GM18517 (cell line): Measurements from ENCODE around the gene KNCN.

Experiments used
- ATAC-seq: cut with Tn5 transposase; IDR thresholded peaks from one replicate; pipeline ENCODE4 v1.9.1; 2021; ENCODE audit warnings: mild to moderate bottlenecking, moderate library complexity; ENCODE audit not compliant: unreplicated experiment

Gene KNCN

GRCh38 chr1:46569884-46570725 is 18.7 kb upstream of the KNCN start:
- ATAC-seq, result no peak

DNA sequence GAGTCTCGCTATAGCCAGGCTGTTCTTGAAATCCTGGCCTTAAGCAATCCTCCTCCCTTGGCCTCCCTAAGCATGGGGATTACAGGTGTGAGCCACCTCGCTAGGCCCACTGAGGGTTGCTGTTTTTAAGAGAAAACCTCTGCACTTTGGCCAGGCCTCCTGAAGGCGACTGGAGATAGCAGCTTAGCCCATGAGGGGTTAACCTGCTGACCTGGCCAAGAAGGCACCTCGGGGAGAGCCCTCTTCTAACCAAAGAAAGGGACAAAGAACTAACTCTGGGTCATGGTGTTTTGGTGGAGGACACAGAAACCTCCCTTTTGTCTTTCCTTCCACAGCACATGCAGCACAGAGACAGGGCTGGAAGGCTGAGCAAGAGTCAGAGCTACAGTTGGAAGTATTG is 17.7 kb upstream of the KNCN start:
- no peak for ATAC-seq

- no peak for ATAC-seq
These were observed 17.0 kb upstream of the KNCN start for GRCh38 chr1:46568461-46568891.

- ATAC-seq, result no peak
These were observed 11.9 kb upstream of the KNCN start for GRCh38 chr1:46563341-46563740.

DNA sequence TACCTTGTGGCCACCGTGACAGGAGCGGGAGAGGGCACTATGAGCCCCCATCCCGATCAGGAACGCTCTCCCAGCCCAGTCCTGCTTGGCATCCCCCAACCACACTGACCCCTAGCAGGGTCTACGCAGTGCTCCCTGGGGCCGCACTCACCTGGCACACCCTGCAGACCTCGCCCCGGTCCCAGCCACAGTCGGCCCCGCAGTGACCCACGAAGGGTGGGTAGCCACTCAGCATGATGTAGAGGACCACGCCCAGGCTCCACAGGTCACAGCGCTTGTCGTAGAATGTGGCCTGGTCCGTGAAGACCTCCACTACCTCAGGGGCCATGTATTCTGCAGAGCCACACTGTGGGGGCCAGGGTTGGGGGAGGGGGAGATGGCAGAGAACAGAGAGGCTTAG is 11.1 kb upstream of the KNCN start:
- no peak for ATAC-seq

DNA sequence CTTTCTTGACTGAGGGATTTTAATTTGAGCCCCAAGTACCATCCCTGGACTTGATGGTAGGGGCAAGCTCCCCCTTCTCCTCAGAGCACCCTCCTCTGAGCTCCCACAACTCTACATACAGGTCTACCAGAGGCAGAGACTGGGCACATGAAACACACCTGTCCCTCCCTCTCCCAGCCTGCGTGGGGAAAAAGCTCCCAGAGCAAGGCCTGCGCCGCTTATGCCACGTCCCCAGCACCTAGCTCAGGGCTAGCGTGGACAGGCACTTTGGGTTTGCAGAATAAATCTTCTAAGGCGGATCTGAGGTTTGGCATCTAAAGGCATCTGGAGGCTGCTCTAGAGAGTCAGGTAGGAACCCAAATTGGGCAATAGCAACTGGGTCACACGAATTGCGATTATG is 7.5 kb upstream of the KNCN start:
- no peak for ATAC-seq

DNA sequence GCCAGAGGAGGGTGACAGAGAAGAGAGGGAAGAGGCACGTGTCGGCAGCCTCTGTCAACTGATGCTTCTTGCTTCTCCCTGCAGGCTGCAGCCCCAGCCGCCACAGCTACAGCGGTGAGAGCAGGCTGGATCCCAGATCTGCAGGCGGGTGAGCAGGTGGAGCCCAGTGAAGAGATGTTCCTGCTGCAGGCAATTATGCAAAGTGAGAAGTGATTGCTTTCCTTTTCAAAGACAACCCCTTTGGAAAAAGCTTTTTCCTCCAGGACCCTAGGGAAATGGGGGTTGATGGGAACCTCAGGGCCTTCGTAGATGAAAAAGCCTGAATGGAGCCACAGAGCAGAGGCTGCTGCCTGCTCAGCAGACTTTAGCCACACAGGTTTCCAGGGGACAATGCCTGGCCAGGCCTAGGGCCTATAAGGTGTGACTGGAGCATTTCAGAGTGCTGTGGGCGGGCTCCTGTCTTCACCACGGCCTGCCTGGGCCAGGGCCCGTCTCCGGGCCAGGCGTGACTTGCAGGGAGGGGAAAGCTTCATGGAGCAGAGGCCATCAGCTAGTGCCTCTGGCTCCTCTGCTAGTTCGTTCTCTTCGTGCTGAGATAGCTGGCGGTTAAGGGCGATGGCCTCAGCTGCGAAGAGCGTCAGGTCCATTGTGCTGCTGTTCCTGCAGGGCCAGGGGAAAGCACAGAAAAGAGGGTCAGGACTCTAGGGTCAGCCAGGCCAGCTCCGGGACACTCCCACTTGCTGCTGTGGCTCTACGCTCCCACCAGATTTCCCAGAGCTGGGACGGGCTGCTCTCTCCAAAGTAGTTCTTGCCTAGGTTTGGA is 6.9 kb upstream of the KNCN start:
- no peak for ATAC-seq

DNA sequence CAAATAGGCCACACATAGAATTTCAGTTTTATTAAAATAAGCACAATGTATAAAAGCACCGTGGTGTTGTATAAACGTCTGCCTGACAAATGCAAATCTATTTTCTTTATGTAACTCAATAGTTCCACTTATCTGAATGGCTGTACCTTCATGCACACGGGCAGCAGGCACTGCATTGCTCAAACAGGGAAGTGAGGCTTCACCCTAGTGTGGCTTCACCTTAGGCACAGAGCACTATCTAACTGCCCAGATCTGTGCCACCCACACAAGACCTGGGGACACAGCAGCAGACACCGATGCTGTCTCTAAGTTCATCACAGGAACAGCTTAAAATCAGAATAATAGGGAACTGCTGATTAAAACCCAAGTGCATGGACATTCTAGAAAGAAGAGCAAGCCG is 6.0 kb upstream of the KNCN start:
- no peak for ATAC-seq

- ATAC-seq, result no peak
These were observed 5.4 kb upstream of the KNCN start for GRCh38 chr1:46556822-46557221.

DNA sequence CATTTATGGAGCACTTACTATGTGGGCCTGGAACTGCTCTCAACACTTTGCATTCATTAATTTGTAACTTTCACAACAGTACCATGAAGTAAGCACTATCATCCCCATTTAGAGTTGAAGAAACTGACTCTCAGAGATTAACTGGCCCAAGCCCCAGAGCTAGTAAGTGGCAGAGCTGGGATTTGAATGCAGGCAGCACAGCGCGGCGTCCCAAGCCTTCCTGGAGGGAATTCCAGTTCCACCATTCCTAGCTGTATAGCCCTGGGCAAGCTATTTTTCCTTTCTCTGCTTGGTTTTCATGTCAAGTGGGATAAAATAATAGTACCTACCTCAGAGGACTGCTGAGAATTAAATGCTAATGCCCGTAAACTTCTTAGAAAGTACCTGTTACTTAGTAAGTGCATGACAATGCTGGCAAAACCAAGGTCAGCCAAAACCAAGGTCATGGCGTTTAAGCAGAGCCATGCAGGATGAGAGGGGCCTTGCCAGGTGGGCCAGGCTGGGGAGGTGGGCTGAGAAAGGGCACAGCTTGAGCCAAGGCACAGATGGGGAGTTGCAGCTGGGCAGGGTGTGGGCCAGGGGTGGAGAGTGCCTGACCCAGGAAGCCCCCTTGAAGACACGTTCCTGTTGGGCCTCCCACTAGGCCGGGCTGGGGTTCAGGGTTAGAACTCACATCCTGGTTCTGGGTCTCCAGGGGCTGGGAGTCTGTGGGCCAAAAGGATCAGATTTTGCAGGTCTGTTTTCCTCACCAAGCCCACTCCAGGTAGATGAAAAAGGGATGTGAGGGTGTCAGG is 4.6 kb upstream of the KNCN start:
- no peak for ATAC-seq

DNA sequence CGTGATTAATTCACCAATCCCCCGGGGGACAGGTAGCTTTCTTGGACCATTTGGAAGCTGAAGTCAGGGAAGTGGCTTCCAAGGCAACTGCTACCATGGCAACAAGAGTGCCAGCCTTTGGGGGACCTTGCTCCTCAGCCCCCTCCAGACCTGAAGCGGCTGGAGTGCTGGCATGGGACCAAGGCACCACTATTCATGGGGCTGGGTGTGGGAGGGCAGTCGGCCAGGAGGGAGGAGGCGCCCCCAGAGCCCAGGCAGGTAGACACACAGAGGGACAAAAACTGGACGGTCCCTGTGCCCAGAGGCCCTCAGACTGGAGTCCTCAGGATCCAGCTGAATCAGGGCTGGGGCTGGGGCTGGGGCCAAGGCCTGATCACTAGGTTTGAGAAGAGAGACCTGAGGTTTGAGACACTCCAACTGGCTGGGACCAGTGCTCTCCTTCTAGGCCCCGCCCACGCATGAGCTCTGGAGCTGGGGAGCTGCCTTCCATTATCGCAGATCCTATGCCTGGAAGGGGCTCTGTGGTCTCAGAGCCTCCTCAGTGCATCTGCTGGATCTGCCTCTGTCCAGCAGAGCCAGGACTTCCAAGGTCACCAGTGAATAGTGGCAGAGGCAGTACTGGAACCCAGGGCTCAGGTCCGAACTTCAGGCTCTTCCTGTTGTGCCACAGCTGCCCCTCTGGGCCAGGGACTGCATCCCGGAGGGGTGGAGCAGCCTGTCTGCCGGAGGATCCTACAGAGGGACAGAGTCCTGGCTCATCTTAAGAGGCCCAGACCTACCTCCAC is 3.3 kb upstream of the KNCN start:
- no peak for ATAC-seq

GRCh38 chr1:46554236-46554596 is 2.8 kb upstream of the KNCN start:
- ATAC-seq, result no peak

GRCh38 chr1:46553506-46553905 is 2.1 kb upstream of the KNCN start:
- no peak for ATAC-seq

GRCh38 chr1:46552357-46553237 is 1.1 kb upstream of the KNCN start:
- no peak for ATAC-seq

- ATAC-seq, result no peak
These were observed 656 bp downstream of the KNCN start for GRCh38 chr1:46550751-46551231.

DNA sequence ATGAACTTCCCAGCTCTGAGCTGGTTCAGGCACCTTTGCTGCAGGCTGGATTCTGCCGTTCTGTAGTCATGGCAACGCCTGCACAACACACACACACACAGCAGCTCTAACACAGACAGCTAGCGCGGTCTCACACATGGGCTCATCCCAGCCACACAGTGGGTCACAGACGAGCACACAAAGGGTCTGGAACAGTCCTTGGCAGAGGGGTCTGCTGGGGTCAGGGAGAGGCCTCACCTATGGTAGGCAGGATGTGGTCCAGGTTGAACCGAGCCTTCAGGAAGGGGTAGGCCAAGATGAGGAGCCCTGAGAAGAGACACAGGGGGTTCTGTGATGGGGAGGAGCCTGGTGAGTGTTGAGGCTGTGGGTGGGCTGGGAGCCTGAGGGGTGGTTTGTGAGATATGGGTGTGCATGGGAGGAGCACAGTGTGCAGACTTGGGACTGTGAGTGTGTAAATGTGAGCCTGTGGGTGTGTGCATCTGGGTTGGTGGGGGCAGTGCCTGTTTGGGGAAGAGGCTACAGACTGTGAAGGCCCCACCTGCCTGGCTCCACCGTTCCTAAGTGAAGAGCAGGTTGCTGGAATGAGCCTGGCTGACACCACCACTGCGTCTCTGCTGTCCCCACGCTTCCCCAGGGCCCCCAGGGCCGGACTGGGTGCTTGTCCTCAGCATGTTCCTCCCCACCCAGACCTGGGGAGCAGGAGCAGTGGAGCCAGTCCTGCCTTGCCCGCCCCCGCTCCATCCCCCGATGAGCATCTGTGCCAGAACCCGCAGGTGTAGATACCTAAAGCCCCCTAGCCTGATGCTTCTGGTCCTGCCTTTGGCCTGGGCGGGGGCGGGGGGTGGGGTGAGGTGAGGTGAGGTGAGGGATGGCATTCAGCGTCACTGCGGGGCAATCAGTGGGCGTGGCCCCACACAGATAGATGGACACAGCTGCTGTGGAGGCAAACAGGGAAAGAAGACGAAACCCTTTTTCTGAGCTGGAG is 1.5 kb downstream of the KNCN start:
- ATAC-seq, result no peak

DNA sequence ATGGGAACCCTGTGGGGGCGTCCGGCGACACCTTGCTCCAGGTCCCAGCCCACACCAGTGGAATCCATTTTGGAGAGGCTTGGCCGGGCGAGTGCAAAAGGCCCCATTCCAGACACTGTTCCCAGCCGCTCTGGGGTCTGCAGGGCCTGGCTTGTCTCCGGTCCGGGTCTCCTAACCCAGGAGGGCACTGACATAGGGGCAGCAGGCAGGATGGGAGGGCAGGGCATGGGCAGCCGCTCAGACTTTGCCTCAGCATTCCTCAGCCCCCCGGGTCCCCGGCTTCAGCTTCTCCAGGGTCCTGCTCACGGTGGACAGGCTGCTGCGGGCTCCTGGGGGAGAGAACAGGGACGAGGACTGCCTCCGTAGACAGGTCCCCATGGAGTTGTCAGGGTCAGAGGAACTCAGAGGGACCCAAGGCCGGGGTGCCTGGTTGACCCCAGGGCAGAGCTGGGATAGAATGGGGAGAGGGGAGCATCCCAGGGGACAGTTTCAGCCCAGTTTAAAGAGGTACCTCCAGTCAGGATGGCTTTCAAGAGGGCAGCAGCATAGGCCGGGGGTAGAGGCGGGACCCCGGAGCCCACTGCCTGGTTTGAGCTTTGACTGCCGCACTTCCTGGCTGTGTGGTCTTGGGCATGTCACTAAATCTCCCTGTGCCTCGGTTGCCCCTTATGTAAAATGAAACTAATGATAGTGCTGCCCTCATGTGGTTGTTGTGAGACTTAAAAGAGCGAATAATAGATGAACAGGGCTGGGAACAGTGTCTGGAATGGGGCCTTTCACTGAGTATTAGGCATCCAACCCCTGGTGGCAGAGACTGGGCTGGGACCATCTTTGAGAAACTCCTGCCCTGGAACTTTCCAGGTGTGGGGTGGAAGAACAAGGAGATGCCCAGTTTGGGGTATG is 3.7 kb downstream of the KNCN start:
- no peak for ATAC-seq
